Right lobe of liver (tissue), 6 donors: ENCODE results near the gene SMU1. TPM values are rescaled to one million over a fixed set of nuclear protein-coding genes. Genes with fewer than 3 reads are reported as not detected.
"Not testable (repeated sequence)": the region's sequence is repeated elsewhere in the genome, so short reads cannot be mapped to it uniquely, and the experiment has no call there.

Source experiments
- ATAC-seq, 4 donors: fragments of 200-7000 bp; cut with Tn5 transposase; one replicate each; pipeline ENCODE4 v1.9.1; 2020; ENCODE audit warnings: mild to moderate bottlenecking in 4 of 4, moderate library complexity in 4 of 4
- DNase-seq, 3 donors: peaks; one replicate each; pipeline ENCODE4 v3.0.0-alpha.2; 2020
- H3K27ac ChIP-seq, 3 donors: fragments of 200-600 bp; one replicate each; pipeline ENCODE4 v1.8.0; 2022
- H3K27me3 ChIP-seq, 2 donors: fragments of 200-600 bp; one replicate each; pipeline ENCODE4 v1.8.0; 2022
- H3K36me3 ChIP-seq, 4 donors: fragments of 200-600 bp; sonication (generic) in 1 of 4; one replicate each; pipeline versions ENCODE4 v1.5.1 to v1.8.0; 2017 to 2022; ENCODE audit warnings: control low read depth in 1 of 4
- H3K4me1 ChIP-seq, 4 donors: fragments of 200-600 bp; sonication (generic) in 1 of 4; one replicate each; pipeline versions ENCODE4 v1.5.1 to v1.8.0; 2017 to 2022; ENCODE audit warnings: control low read depth in 1 of 4
- H3K4me3 ChIP-seq, 3 donors: fragments of 200-600 bp; one replicate each; pipeline ENCODE4 v1.8.0; 2022
- H3K9me3 ChIP-seq, 4 donors: fragments of 200-600 bp; sonication (generic) in 1 of 4; one replicate each; pipeline versions ENCODE4 v1.5.1 to v1.8.0; 2017 to 2022; ENCODE audit warnings: control low read depth in 1 of 4
- CTCF ChIP-seq, 4 donors: fragments of 200-600 bp in 3 of 4; fragments of 450-650 bp in 1 of 4; IDR thresholded peaks; one replicate each; pipeline versions ENCODE4 v1.5.1 to v1.8.0; 2016 to 2022; ENCODE audit warnings: antibody characterized with exemption in 4 of 4, mild to moderate bottlenecking in 2 of 4
- POLR2A ChIP-seq: fragments of 450-650 bp; IDR thresholded peaks from one replicate; pipeline ENCODE4 v1.6.1; 2017; ENCODE audit warnings: antibody characterized with exemption, mild to moderate bottlenecking
- WGBS: methylation state at CpG from one replicate; pipeline ENCODE4 v1.1.6; 2018; ENCODE audit warnings: low coverage, low lambda C conversion rate; ENCODE audit not compliant: insufficient coverage; ENCODE audit errors: missing lambda C conversion rate; 5-methylcytosine and 5-hydroxymethylcytosine counted together
- intact Hi-C, 2 donors: fragments of 100-400 bp; cut with DNase I; formaldehyde crosslinking; loops; one replicate each; pipeline versions ENCODE4 v1.11.2 to v1.14.1; 2022
- total RNA-seq, 6 experiments: library from RNA; depleted of rRNA in 2 of 6; stranded (reverse); fragments of >200 nt in 2 of 6; fragmentation: NEBNext Ultra II Directional in 3 of 6; extraction: Animal tissue kit (Norgen Biotek cat#: 25700) in 3 of 6; gene quantifications; one replicate each; pipeline versions ENCODE4 v1.1.0 to v1.2.4, GENCODE V29; 2016 to 2023
- donor health status: DM: no; HTN: yes; CAD: no.
- donor health status: DM: no; HTN: no; CAD: no.
- donor health status: DM: no; HTN: no; CAD: no.
- donor health status: DM: no; HTN: yes; CAD: no.
- donor health status: DM: no; HTN: yes; CAD: no.

Gene SMU1
- total RNA-seq, 6 experiments from 2014 or later: 7.0 to 10.4 (median 8.5) TPM

GRCh38 chr9:33092634-33093033, 16.2 kb upstream of the SMU1 start:
- intact Hi-C loops: no loop called here
- H3K4me1 ChIP-seq: no peaks in the 10 kb centered on the region
- ATAC-seq (no peak), DNase-seq (no peak)
- no peak overlapping the region for H3K4me3 ChIP-seq
- TF ChIP-seq POLR2A: no peak
- TF ChIP-seq CTCF (IDR thresholded peaks at IDR 0.05): no peak
- 51% methylated on average over 5 of the region's 5 CpGs for WGBS
- no peaks in the 10 kb centered on the region for H3K36me3 ChIP-seq
- no peak overlapping the region for H3K27ac ChIP-seq
- H3K27me3 ChIP-seq: no peaks in the 10 kb centered on the region
- H3K9me3 ChIP-seq: no peaks in the 10 kb centered on the region

- no CpG with 5 or more reads among the region's 9 CpGs for WGBS
- intact Hi-C loops: loop anchor here (10.0 kb wide), 2 partner anchors 79 to 89 kb away; partner anchors contain the start of gene B4GALT1 (in 1 of the 2)
- DNase-seq, H3K9me3 ChIP-seq, H3K4me3 ChIP-seq, ATAC-seq, H3K27ac ChIP-seq, H3K36me3 ChIP-seq, H3K27me3 ChIP-seq: not testable (repeated sequence)
- peaks cover 0 to 20% (median 10%) of the 10 kb centered on the region in 4 donors for H3K4me1 ChIP-seq
Observed at GRCh38 chr9:33085672-33086071, 9.2 kb upstream of the SMU1 start.

GRCh38 chr9:33082538-33083326, 6.3 kb upstream of the SMU1 start:
- intact Hi-C loops: loop anchor here (5.0 to 10.0 kb wide), 3 partner anchors 82 to 145 kb away; partner anchors contain the start of gene B4GALT1 (in 1 of the 2)
- 41% methylated on average over 7 of the region's 8 CpGs for WGBS
- ATAC-seq (peak; percentile 18 to 79 (median 62)), DNase-seq (peak in 2 of 3 donors; percentile 65 to 73)
- TF ChIP-seq POLR2A (no peak), CTCF (IDR thresholded peaks at IDR 0.05) (no peak)
- H3K27ac ChIP-seq: peak overlapping the region in 1 of 3 donors; percentile 64
- H3K27me3 ChIP-seq: no peaks in the 10 kb centered on the region
- H3K4me3 ChIP-seq: no peak overlapping the region
- H3K36me3 ChIP-seq: no peaks in the 10 kb centered on the region
- no peaks in the 10 kb centered on the region for H3K9me3 ChIP-seq
- peaks cover 0 to 20% (median 10%) of the 10 kb centered on the region in 4 donors for H3K4me1 ChIP-seq

- Histone ChIP-seq H3K27me3 (no peaks in the 10 kb centered on the region), H3K4me1 (peaks cover 0 to 20% (median 10%) of the 10 kb centered on the region in 4 donors), H3K36me3 (no peaks in the 10 kb centered on the region), H3K27ac (peak overlapping the region in 2 of 3 donors; percentile 17 to 64), H3K9me3 (no peaks in the 10 kb centered on the region), H3K4me3 (no peak overlapping the region)
- DNase-seq: peak in 2 of 3 donors; percentile 73 to 74
- TF ChIP-seq POLR2A (no peak), CTCF (IDR thresholded peaks at IDR 0.05) (no peak)
- intact Hi-C loops: loop anchor here (5.0 to 10.0 kb wide), 3 partner anchors 83 to 145 kb away; partner anchors contain the start of gene B4GALT1 (in 1 of the 2)
- ATAC-seq: peak; percentile 63 to 85 (median 82)
- 43% methylated on average over 1 of the region's 5 CpGs for WGBS
Observed at GRCh38 chr9:33082128-33082527, 5.7 kb upstream of the SMU1 start.
